ENCODE data around the gene CYTH4.

CYTH4 gene

DNA sequence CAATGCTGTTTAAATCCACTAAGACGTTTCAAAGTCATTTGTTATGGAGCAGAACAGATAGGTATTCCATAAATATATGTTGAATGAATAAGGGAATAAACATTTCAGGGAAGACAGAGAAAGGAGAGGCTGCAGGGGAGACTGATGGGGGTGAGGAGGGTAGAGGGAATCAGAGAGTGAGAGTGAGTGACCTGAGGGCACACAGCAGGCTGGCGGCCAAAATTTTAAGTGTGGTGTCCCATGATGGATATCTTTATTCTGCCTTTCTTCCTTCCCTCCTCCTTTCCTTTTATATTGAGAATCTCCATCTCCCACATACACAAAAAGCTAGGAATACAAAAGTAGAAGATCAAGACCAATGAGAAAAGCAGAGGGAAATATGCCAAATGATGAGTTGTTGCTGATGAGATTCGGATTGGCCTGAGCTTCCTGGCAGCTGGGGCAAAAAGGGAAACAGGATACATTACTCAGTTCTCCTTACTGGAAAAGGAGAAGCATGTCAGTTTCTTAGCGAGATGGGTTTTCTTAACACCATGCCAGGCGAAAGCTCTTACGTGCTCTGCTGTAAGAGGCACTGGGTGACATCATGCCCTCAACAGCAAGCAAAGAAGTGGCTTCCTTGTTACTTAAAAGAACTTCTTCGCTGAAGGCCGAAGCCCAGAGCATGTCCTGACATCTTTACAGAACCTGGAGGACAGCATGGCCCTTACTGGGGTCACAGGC lies 11.2 kb upstream of the CYTH4 start:
- ATAC-seq: no peak

DNA sequence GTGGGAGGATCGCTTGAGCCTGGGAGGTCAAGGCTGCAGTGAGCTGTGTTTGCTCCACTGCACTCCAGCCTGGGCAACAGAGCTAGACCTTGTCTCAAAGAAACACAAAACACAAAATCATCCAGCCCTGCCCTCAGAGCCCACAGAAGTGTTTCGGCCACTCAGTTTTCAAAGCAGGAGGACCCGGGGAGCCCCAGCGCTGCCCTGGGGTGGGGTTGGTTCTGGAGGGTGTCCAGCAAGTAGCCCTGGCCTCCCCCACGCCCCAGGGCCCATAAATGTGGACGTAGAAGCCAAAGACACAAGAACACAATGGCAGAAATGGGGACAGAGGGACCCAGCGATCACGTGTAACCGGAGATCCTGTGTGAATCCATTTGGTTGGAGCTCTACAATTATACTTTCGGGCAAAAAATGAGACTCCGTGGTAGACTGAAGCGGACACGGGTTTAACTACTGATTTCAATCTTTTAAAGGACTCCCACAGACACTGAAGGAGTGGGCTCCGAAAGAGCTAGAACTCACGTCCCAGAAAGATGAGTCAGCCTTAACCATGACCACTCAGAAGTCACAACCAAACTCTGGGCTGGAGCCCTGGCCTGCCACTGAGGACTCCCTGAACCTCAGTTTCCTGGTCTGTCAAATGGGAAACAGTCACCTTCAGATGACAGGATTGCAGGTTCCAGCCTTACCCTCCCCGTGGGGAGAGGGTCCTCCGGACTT lies 9.0 kb upstream of the CYTH4 start:
- ATAC-seq: peak; percentile 61 to 83

DNA sequence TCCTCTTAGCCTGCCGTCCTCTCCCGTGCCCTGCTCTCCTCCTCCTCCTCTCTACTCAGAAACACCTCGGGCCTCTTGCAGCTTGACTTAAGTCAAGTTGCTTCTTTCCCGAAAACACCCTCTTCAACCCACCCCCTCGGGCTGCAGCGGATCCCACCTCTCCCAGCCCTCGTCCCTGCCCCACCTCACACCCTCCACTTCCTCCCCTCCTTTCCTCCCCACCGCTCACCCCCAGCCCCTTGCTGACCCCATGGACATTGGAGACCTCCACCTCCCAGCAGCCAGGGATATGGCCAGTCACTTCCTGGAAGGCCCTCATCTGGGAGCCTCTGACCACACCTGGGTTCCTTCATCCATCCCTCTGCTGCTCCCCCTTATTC lies 8.5 kb upstream of the CYTH4 start:
- no peak for ATAC-seq

DNA sequence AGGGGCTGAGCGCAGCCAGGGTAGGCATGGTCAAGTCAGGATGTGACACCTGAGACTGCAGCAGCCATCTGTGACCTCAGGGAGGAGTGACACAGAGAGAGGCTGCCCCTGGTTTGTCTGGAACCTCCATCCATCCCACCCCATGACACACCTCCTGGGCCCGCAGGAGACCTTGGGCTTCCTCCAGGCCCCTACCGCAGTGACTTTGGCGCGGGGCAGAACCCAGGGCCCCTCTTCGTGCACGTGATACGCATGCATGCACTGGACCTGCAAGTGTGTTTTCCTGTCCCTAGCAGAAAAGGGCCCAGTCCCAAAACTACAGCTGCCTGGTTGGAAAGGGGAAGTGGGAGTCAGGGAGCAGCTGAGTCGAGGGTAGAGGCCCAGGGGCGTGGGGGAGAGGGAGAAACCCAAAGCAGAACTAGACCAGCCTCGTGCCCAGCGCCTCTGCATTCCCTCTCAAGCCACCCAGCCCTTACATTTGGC lies 7.9 kb upstream of the CYTH4 start:
- ATAC-seq: no peak

DNA sequence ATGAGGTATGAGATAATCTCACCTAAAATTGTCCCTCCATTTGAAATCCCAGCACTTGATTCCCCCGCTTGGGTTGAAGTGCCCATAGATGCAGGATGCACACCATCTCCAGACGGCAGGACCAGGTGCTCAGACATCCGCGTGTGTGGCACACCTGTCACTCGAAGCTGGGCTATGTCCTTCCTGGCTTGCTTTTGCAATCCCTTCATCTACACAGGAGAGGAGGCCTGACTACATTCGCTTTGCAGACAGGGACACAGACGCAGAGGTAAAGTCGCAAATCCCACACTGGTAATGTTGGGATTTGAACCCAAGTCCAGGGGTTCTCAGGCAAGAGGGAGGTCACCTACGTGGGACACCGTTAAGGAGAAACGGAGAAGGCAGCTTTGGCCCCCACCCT lies 7.2 kb upstream of the CYTH4 start:
- ATAC-seq: no peak

DNA sequence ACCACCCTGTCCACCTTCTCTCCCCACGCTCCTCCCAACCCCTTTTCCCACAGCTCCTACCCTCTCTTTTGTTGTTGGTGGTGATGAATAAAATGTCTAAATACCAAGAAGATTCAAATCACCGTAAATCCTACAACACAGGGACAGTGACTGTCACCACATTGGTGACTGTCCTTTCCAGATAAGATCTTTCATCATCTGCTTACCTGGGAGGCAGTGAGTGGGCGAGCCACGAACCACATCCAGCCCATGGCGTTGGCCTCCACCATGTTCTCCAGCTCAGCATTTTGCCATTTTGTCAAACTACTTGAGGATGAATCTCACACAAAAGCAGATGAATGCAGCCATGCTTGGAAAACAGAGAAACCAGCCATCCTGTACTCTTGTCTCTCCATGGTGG lies 6.7 kb upstream of the CYTH4 start:
- peak in 1 of 2 donors; percentile 46 for ATAC-seq

DNA sequence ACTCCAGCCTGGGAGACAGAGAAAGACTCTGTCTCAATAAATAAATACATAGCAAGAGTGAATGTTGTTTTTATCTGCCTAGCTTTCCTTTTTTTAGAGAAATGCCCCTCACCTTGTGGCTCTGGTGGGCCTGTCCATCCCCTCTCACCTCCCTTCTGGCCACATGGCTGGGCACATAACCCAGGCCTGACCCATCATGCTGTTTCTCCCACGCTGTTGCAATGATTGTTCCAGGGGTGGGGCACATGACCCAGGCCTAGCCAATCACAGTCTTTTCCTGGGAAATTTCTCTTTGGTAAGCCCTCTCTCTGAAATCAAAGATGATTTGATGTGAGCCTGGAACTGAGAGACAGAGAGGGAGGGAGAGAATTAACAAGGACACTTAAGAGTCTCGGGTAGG lies 5.5 kb upstream of the CYTH4 start:
- no peak for ATAC-seq

DNA sequence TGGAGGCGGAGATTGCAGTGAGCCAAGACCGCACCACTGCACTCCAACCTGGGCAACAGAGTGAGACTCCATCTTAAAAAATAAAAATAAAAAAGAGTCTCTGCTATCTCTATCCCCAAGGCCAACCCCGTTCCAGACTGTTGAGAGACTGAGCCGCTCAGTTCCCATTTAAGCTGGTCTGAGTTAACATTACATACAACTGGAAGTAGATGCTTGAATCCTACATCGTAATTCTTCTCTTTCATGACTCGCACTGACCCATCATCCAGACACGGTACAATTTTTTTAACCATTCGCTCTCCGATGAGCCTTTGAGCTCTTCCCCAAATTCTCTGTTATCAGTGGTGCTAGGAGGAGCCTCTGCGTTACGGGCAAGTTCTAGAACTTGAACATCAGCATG lies 4.9 kb upstream of the CYTH4 start:
- ATAC-seq: no peak

DNA sequence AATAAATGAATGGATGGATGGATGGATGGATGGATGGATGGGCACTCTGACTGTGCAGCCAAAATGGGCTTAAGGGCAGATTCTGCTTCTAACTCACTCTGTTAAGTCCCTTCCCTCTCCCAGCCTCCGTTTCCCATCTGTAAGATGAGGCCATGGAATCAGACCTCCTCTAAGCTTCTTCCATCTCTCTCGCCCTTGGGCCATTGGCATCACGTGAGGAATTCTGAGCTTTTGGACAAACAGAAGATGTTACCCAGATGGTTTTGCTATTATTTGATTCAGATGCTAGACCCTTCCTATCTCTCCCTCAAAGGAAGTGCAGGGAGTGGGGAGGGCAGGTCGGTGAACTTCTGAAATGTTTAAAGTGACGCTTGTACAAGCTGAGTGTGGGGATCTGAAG lies 4.0 kb upstream of the CYTH4 start:
- ATAC-seq: no peak

DNA sequence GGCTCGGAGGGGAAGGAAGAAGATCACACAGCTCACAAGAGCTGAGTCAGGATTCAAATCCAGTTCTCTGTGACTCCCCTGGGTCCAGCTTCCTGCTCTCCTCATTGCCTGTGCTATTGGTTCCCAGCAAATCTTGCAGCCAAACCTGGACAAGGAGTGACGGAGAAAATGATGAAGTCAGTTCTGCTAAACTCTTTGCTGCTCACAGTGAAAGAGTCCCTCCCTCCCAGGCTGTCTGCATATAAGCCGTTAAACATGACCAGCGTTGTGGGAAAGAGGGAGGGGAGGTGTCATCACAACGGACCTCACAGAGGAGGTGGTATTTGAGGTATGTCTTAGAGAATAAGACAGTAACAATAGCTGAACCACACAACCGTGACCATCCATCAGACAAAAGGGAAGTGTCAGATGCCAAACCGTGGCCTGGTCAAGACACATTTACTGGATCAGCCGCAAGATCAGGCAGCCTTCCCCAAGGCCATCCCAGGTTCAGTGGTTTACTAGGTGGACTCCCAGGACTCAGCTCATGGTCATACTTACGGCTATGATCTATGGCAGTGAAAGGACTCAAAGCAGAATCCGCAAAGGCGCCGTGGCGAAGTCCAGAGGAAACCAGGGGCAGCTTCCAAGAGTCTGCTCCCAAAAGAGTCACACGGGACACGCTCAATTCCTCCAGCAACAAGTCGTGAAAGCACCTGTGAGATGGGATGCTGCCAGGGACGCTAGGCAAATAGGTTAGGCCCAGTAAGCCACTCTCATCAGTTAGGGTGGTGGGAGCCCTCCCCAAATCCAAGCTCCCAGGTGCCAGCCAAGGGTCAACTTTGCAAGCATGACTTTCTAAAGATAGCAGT lies 2.8 kb upstream of the CYTH4 start:
- ATAC-seq: no peak

DNA sequence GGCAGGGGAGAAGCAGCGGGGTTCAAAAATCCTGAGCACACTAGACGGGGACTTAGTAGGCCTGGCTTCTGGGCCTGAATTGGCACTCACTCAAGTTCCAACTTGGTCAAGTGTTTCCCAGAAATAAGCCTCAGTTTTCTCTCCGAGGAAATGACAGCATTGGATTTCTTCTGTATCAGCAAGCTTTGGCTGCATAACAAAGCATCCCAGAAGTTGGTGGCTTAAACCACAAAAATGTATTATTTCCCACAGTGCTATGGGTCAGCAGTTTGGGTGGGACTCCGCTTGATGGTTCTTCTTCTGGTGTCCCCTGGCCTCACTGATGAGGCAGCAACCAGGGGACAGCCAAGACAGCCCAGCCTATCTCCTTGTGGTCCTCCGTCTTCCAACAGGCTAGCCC lies 1.6 kb upstream of the CYTH4 start:
- no peak for ATAC-seq

DNA sequence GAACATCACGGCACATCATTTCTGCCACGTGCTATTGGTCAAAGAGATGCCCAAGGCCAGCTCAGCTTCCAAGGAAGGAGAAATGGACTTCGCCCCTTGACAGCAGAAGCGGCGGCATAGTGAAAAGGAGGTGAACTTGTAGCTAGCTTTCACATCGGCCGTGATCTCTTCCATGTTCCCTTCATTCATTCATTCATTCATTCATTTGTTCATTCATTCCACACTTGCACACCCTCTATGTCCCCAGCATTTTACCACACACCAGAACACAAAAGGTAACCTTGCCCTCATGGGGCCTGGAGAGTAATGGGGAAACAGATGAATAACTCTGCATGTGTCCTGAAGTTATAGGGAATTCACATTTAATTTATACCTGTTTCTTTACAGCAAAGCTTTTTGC lies 1.1 kb upstream of the CYTH4 start:
- ATAC-seq: no peak

DNA sequence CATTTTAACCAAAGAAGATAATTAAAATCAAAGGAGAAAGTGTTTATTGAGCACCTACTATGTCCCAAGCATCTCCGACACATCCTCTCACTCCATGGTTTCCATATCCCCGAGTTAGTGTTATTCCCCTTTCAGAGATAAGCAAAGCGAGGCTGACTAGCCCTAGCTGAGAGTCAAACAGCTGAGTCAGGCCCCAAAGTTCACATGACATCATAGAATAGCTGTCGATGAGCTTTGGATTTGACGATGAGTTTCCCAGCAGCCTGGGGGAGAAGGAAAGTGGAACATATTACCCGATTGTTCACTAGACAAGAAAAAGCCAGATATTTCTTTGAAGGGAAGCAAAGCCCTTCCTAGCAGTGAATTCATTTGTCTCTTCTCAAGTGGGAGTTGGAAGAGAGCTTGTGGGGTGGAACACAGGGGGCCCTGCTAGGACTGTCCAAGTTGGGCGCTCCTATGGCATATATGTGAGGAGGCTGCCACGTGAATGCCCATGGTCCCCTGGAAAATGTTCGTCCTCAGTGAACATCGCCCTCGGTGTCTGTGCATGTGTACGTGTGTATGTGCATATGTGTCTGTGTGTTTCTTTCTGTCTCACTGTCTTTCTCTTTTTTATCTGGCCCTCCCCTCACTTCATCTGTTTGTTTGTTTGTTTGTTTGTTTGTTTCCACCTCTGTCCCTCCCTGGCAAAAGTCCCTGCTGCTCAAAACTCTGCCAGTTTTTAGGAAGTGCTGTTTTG lies 493 bp upstream of the CYTH4 start:
- peak in 1 of 2 donors; percentile 42 for ATAC-seq

DNA sequence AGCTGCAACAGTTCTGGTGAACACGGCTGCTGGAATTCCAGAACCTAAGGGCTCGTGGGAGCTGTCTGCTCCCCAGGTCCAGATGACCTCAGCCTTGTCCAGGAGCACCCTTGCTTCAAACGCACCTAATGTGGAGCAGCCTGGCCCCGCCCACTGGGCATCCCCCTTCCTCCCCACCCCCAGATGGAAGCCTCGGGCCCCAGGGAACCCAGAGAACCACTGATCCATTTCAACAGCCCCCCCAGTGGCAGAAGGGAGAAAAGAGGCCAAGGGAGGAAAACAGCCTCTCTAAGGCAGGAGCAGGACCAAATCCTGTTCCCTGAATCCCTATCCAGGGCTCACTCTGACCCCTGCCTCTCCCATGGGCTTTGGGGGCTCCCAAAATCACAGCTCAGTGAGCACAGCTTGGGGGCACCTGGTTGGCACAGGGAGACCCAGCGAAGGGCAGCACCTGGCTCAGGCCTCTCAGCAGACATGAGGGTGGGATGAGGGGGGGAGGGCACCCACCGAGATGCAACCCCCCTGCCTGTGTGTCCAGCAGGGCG lies 1.2 kb downstream of the CYTH4 start:
- ATAC-seq: no peak

DNA sequence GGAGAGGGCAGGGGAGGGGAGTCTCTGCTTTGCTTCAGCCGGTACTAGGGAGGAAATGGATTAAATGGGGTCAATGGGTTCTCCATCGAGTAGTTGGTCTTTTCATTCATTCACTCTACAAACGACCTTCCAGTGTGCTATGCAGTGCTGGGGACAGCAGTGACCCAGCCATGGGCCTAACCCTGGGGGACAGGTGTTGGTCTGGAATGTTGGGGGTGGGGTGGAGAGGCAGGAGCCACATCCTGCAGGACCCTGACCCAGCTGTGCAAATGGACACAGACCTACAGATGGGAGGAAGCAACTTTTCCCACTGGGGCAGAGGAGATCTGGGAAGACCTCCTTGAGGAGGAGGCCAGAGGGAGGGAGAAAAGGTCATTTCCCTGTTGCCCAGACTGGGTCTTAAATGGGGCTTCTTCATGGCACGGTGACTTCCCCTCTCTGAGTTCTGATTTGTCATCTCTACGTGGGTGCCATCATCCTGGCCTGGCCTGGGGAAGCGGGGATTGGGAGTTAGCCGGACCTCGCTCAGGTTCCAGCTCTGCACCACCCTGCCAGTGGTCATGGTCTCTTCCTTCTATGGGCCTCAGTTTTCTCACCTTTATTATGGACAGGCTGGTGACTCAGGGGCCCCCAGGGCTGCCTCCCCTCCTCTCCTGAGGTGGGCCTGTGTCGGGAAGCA lies 2.0 kb downstream of the CYTH4 start:
- peak; percentile 3 to 4 for ATAC-seq

DNA sequence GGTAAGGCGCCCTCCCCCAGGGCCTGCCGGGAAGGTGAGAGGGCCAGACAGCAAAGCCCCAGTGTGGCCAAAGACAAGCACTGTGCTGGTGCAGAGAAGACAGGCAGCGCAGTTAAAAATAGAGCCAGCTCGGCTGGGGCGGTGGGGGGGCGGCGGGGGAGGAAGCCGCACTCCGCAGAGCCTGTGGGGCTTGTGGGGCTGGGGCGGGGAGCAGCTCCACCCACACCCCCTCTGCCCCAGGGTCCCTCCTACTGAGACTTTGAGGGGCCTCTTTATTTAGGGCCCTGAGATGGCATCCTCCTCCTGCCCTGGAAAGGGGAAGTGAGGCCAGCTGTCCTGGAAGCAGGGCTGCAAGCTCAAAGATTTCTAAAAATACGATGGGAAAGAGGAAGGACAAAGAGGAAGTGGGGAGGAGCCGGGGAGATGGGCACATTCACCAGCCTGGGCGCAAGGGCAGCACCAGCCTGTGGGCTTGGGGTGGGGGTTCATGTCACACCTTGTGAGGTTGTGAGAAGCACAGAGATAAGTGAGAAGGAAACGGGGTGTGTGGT lies 2.6 kb downstream of the CYTH4 start:
- ATAC-seq: peak; percentile 21 to 30

DNA sequence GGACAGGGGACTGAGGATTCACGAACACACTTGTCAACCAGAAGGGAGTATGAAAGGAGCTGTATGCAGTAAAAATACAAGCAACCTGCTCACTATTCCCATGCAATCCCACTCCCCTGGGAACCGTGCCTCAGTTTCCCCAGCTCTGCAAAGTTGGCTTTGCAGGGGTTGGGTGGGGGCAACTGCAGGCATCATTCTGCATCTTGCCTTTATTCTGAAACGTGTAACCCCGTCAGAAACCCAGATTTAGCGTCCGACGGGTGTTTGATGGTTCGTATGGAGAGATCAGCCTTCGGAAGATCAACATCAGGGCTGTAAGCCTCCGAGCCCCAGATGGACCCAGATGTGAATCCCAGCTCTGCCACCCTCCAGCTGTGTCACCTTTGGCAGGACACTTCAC lies 3.6 kb downstream of the CYTH4 start:
- no peak for ATAC-seq

DNA sequence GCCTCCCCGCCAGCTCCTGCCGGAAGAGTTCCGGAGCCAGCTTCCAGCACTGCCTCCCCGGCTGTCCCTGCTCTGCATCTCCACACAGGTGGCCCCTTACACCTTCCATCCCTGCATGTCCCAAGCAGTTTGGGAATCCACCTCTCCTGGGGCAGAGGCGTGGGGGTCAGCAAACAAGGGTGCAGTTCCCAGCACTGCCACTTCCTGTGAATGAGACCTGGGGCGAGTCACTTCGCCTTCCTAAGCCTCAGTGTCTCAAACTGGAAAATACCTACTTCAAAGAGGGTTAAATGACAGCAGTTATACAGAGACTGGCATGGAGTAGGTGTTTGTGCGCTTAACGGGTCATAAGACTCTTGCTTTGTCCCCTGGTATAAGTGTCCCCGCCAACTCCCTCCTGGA lies 5.2 kb downstream of the CYTH4 start:
- ATAC-seq: no peak

DNA sequence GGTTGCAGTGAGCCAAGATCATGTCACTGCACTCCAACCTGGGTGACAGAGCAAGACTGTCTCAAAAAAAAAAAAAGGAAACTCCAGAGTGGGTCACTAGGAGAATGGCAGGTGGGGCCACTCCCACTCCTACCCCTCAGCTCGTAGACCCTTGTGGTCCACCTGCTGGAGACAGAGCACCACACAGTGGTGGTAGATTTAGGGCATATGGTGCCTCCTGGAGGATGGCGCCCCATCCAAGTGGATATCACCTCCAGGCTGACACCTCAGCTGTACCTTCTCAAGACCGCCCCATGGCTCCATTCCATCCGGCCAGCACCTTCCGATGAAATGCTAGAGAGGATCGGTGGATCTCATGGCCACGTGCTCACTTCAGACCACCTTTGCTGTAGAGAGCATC lies 6.2 kb downstream of the CYTH4 start:
- no peak for ATAC-seq

DNA sequence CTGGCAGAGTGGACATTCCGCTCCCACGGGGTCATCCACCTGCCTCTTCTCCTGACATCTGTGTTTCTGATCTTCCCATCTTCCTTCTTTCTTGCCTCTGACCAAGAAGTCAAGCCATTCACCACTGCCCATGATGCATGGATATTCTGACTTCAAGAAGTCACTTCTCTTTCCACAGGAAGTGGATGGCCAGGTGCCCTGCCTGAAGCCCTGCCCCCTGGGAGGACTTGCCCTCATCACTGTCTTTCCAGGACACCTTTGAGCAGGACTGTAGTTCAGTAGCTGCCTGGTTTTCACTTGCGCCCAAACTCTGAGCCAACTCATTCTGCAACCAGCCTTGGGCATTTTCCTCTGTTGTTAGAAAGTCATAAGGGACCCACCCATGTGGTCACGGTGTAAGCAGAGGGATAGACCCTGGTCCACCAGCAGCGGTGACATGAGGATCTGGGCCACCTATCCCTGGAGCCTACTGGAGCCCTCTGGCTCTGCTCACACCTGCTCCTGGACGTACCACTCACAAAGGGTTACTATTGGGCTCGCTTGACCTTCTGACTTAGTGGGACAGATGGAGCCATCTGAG lies 6.9 kb downstream of the CYTH4 start:
- ATAC-seq: no peak

DNA sequence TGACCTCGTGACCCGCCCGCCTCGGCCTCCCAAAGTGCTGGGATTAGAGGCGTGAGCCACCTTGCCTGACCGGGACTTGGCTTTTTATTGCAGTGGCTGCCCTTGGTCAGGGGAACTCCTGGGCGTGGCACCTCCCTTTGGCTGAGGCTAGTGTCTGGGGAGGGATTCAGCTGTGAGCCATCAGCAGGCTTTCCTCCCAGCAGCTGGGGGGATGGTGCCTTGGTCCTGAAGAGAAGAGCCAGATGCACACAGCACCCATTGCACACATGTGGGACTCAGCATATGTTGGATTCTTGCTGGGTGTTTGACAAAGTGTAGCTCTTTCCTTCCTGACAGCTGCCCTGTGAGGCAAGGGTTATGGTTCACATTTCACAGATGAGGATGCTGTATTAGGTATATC lies 8.4 kb downstream of the CYTH4 start:
- ATAC-seq: no peak

All from activated CD4-positive, CD25-positive, alpha-beta regulatory T cell treated with anti-CD3 and anti-CD28 coated beads, Interleukin-2, amount 50 U/mL, for 24 hours (primary cell).